ENCODE results near the gene MUC5AC.

DNA sequence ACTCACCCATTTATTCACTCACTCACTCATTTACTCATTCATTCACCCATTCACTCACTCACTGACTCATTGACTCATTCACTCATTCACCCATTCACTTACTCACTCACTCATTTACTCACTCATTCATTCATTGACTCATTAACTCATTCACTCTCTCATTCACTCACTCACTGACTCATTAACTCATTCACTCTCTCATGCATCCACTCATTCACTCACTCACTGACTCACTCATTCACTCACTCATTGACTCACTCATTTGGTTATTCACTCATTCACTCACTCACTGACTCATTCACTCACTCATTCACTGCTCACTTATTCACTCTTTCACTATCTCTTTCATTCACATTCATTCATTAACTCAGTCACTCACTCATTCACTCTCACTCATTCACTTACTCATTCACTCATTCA lies 2.5 kb upstream of the MUC5AC start:
- TF ChIP-seq, protein P1, sequence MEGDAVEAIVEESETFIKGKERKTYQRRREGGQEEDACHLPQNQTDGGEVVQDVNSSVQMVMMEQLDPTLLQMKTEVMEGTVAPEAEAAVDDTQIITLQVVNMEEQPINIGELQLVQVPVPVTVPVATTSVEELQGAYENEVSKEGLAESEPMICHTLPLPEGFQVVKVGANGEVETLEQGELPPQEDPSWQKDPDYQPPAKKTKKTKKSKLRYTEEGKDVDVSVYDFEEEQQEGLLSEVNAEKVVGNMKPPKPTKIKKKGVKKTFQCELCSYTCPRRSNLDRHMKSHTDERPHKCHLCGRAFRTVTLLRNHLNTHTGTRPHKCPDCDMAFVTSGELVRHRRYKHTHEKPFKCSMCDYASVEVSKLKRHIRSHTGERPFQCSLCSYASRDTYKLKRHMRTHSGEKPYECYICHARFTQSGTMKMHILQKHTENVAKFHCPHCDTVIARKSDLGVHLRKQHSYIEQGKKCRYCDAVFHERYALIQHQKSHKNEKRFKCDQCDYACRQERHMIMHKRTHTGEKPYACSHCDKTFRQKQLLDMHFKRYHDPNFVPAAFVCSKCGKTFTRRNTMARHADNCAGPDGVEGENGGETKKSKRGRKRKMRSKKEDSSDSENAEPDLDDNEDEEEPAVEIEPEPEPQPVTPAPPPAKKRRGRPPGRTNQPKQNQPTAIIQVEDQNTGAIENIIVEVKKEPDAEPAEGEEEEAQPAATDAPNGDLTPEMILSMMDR (conservative IDR thresholded peaks at IDR 0.05 in 1 of 2, IDR thresholded peaks at IDR 0.05 in 1 of 2; ENCODE audit: low read depth in 1 of 2, low read length in 2 of 2) = no peak
- TF ChIP-seq EZH2 (IDR thresholded peaks at IDR 0.05; ENCODE audit: low read length, missing control alignments) = no peak
